ENCODE data around the gene AMER3. TPM values are rescaled to one million over a fixed set of nuclear protein-coding genes. Genes with fewer than 3 reads are reported as not detected.
"Not testable (repeated sequence)": the region's sequence is repeated elsewhere in the genome, so short reads cannot be mapped to it uniquely, and the experiment has no call there.

The AMER3 gene
- total RNA-seq, 1 donor from 2014 or later, result not detected

- H3K9me3 Mint-ChIP-seq (ENCODE audit: unreplicated experiment), result no peaks in the 10 kb centered on the region
- H3K36me3 Mint-ChIP-seq (ENCODE audit: unreplicated experiment), result no peaks in the 10 kb centered on the region
- H3K4me3 Mint-ChIP-seq (ENCODE audit: unreplicated experiment), result no peak overlapping the region
- peak; percentile 81 for DNase-seq (ENCODE audit: extremely low spot score, unreplicated experiment)
- no peaks in the 10 kb centered on the region for H3K27me3 Mint-ChIP-seq (ENCODE audit: unreplicated experiment)
- no peak overlapping the region for H3K27ac Mint-ChIP-seq (ENCODE audit: unreplicated experiment)
- peaks cover 6% of the 10 kb centered on the region for H3K4me1 Mint-ChIP-seq (ENCODE audit: unreplicated experiment)
- no peak for TF ChIP-seq CTCF (IDR thresholded peaks at IDR 0.05)
These were observed 25.7 kb upstream of the AMER3 start for GRCh38 chr2:130729322-130730299.

GRCh38 chr2:130732257-130732656 is 23.1 kb upstream of the AMER3 start:
- H3K4me3 Mint-ChIP-seq (ENCODE audit: unreplicated experiment); H3K27ac Mint-ChIP-seq (ENCODE audit: unreplicated experiment): not testable (repeated sequence)

GRCh38 chr2:130735200-130735599 is 20.1 kb upstream of the AMER3 start:
- no peaks in the 10 kb centered on the region for H3K27me3 Mint-ChIP-seq (ENCODE audit: unreplicated experiment)
- DNase-seq (ENCODE audit: extremely low spot score, unreplicated experiment), result no peak
- H3K4me1 Mint-ChIP-seq (ENCODE audit: unreplicated experiment), result no peaks in the 10 kb centered on the region
- H3K9me3 Mint-ChIP-seq (ENCODE audit: unreplicated experiment), result peaks cover 3% of the 10 kb centered on the region
- H3K36me3 Mint-ChIP-seq (ENCODE audit: unreplicated experiment), result no peaks in the 10 kb centered on the region
- TF ChIP-seq CTCF (IDR thresholded peaks at IDR 0.05), result no peak
- H3K27ac Mint-ChIP-seq (ENCODE audit: unreplicated experiment), result no peak overlapping the region
- H3K4me3 Mint-ChIP-seq (ENCODE audit: unreplicated experiment), result no peak overlapping the region

More at GRCh38 chr2:130732257-130732656, 23.1 kb upstream of the AMER3 start:
- not testable (repeated sequence) for DNase-seq (ENCODE audit: extremely low spot score, unreplicated experiment); H3K36me3 Mint-ChIP-seq (ENCODE audit: unreplicated experiment); H3K9me3 Mint-ChIP-seq (ENCODE audit: unreplicated experiment); H3K4me1 Mint-ChIP-seq (ENCODE audit: unreplicated experiment); H3K27me3 Mint-ChIP-seq (ENCODE audit: unreplicated experiment)

GRCh38 chr2:130736487-130736886 is 18.9 kb upstream of the AMER3 start:
- Mint-ChIP-seq H3K27me3 (ENCODE audit: unreplicated experiment) (no peaks in the 10 kb centered on the region), H3K9me3 (ENCODE audit: unreplicated experiment) (peaks cover 3% of the 10 kb centered on the region), H3K4me1 (ENCODE audit: unreplicated experiment) (no peaks in the 10 kb centered on the region), H3K4me3 (ENCODE audit: unreplicated experiment) (no peak overlapping the region), H3K27ac (ENCODE audit: unreplicated experiment) (no peak overlapping the region), H3K36me3 (ENCODE audit: unreplicated experiment) (no peaks in the 10 kb centered on the region)
- no peak for DNase-seq (ENCODE audit: extremely low spot score, unreplicated experiment)
- TF ChIP-seq CTCF (IDR thresholded peaks at IDR 0.05), result no peak

GRCh38 chr2:130737592-130737991 is 17.7 kb upstream of the AMER3 start:
- Mint-ChIP-seq H3K27ac (ENCODE audit: unreplicated experiment) (no peak overlapping the region), H3K36me3 (ENCODE audit: unreplicated experiment) (no peaks in the 10 kb centered on the region), H3K27me3 (ENCODE audit: unreplicated experiment) (no peaks in the 10 kb centered on the region), H3K9me3 (ENCODE audit: unreplicated experiment) (peaks cover 3% of the 10 kb centered on the region), H3K4me1 (ENCODE audit: unreplicated experiment) (no peaks in the 10 kb centered on the region), H3K4me3 (ENCODE audit: unreplicated experiment) (no peak overlapping the region)
- DNase-seq (ENCODE audit: extremely low spot score, unreplicated experiment), result peak; percentile 82
- no peak for TF ChIP-seq CTCF (IDR thresholded peaks at IDR 0.05)
